OCI-LY7 (cell line): ENCODE data around the gene SRSF9.

Source experiments
- EZH2phosphoT487 ChIP-seq: fragments of 200-600 bp; sonication (generic); IDR thresholded peaks from 2 replicates; pipeline ENCODE4 v1.6.1; 2018; ENCODE audit warnings: low read depth, borderline replicate concordance, mild to moderate bottlenecking, mixed run types, antibody characterized with exemption, low read length, moderate library complexity, mixed read lengths
- TF ChIP-seq, protein P1 (sequence below): fragments of 200-600 bp; sonication (generic); conservative IDR thresholded peaks from 2 replicates; pipeline ENCODE4 v1.5.1; 2014; ENCODE audit warnings: mild to moderate bottlenecking, antibody characterized with exemption, low read length, moderate library complexity, mixed read lengths

DNA sequence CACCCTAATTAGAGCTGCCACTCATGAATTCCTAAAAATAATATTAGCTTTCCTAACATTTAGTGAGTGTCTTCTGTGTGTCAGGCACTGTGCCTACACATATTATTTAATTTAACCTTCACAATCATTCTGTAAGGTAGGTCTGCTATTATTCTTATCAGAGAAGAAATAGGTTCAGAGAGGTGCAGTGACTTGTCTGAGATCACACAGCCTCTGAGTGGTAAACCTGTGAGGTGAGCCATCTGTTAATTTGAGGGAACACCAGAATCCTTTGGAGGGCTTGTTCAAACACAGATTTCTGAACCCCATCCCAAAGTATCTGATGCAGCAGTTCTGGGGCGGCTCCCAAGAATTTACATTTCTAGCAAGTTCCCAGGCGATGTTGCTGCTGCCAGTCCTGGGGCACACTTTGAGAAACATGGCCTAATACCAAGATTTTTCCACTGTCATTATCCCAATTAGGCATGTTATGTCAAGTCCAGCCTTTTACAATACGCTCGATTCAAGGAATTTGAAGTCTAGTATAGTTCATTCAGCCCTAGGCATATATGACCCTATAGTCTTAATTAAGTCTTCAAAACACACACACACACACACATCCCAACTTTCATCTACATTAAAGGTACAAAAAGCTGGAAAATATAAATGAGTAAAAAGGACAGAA lies 51.5 kb downstream of the SRSF9 start:
- TF ChIP-seq, protein P1, sequence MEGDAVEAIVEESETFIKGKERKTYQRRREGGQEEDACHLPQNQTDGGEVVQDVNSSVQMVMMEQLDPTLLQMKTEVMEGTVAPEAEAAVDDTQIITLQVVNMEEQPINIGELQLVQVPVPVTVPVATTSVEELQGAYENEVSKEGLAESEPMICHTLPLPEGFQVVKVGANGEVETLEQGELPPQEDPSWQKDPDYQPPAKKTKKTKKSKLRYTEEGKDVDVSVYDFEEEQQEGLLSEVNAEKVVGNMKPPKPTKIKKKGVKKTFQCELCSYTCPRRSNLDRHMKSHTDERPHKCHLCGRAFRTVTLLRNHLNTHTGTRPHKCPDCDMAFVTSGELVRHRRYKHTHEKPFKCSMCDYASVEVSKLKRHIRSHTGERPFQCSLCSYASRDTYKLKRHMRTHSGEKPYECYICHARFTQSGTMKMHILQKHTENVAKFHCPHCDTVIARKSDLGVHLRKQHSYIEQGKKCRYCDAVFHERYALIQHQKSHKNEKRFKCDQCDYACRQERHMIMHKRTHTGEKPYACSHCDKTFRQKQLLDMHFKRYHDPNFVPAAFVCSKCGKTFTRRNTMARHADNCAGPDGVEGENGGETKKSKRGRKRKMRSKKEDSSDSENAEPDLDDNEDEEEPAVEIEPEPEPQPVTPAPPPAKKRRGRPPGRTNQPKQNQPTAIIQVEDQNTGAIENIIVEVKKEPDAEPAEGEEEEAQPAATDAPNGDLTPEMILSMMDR, result no peak
- no peak for TF ChIP-seq EZH2phosphoT487
